SK-N-SH treated with all-trans-retinoic acid at 6 μM for 48 hours (cell line): ENCODE data around the gene OCA2.
"Not testable (repeated sequence)": the region's sequence is repeated elsewhere in the genome, so short reads cannot be mapped to it uniquely, and the experiment has no call there.

Source experiments
- ATAC-seq: fragments of 200-7000 bp; cut with Tn5 transposase; 3 replicates; pipeline ENCODE4 v1.9.1; 2020; ENCODE audit warnings: mild to moderate bottlenecking, moderate library complexity
- ARNTL ChIP-seq: fragments of 450-650 bp; formaldehyde crosslinking; IDR thresholded peaks from 2 replicates; pipeline ENCODE4 v1.5.0; 2020; ENCODE audit warnings: low read depth, mild to moderate bottlenecking, moderate library complexity, borderline replicate concordance
- BACH2 ChIP-seq: fragments of 250-450 bp; sonication (Bioruptor Pico); IDR thresholded peaks from 2 replicates; pipeline ENCODE4 v1.9.0; 2021; ENCODE audit warnings: mild to moderate bottlenecking, borderline replicate concordance
- CREB5 ChIP-seq: fragments of 250-450 bp; sonication (Bioruptor Pico); IDR thresholded peaks from 2 replicates; pipeline ENCODE4 v1.5.1; 2020; ENCODE audit warnings: low read depth, mild to moderate bottlenecking, moderate library complexity
- CSDC2 ChIP-seq: fragments of 250-450 bp; sonication (Bioruptor Pico); IDR thresholded peaks from 2 replicates; pipeline ENCODE4 v1.5.0; 2020; ENCODE audit warnings: mild to moderate bottlenecking, moderate library complexity
- CSRNP3 ChIP-seq: fragments of 250-450 bp; sonication (Bioruptor Pico); IDR thresholded peaks from 2 replicates; pipeline ENCODE4 v1.5.1; 2021; ENCODE audit warnings: mild to moderate bottlenecking, moderate library complexity
- ESRRG ChIP-seq: fragments of 250-450 bp; sonication (Bioruptor Pico); IDR thresholded peaks from 2 replicates; pipeline ENCODE4 v1.6.1; 2021; ENCODE audit warnings: mild to moderate bottlenecking
- GLIS3 ChIP-seq: fragments of 250-450 bp; sonication (Bioruptor Pico); IDR thresholded peaks from 2 replicates; pipeline ENCODE4 v1.5.0; 2020; ENCODE audit warnings: mild to moderate bottlenecking, moderate library complexity
- ISL1 ChIP-seq: fragments of 250-450 bp; sonication (Bioruptor Pico); IDR thresholded peaks from 2 replicates; pipeline ENCODE4 v2.1.2; 2022; ENCODE audit warnings: mild to moderate bottlenecking, moderate library complexity
- OSR1 ChIP-seq: fragments of 250-450 bp; sonication (Bioruptor Pico); IDR thresholded peaks from 2 replicates; pipeline ENCODE4 v1.8.0; 2022; ENCODE audit warnings: moderate library complexity, mild to moderate bottlenecking, inconsistent platforms
- PATZ1 ChIP-seq: fragments of 250-450 bp; sonication (Bioruptor Pico); IDR thresholded peaks from 2 replicates; pipeline ENCODE4 v1.8.0; 2020; ENCODE audit warnings: mild to moderate bottlenecking, moderate library complexity, borderline replicate concordance
- POU6F1 ChIP-seq: fragments of 250-450 bp; sonication (Bioruptor Pico); IDR thresholded peaks from 2 replicates; pipeline ENCODE4 v1.8.0; 2021; ENCODE audit warnings: low read depth, mild to moderate bottlenecking, moderate library complexity, borderline replicate concordance
- PPARA ChIP-seq: fragments of 250-450 bp; sonication (Bioruptor Pico); IDR thresholded peaks from 2 replicates; pipeline ENCODE4 v1.5.0; 2020; ENCODE audit warnings: mild to moderate bottlenecking, borderline replicate concordance
- RARB ChIP-seq: fragments of 250-450 bp; sonication (Bioruptor Pico); IDR thresholded peaks from 2 replicates; pipeline ENCODE4 v1.8.0; 2021; ENCODE audit warnings: mild to moderate bottlenecking, moderate library complexity
- SNAI2 ChIP-seq: fragments of 250-450 bp; sonication (Bioruptor Pico); IDR thresholded peaks from 2 replicates; pipeline ENCODE4 v1.5.0; 2020; ENCODE audit warnings: mild to moderate bottlenecking, moderate library complexity
- TCF4 ChIP-seq: fragments of 250-450 bp; sonication (Bioruptor Pico); IDR thresholded peaks from 2 replicates; pipeline ENCODE4 v1.8.0; 2021; ENCODE audit warnings: mild to moderate bottlenecking, moderate library complexity, borderline replicate concordance
- TOX ChIP-seq: fragments of 250-450 bp; sonication (Bioruptor Pico); IDR thresholded peaks from 2 replicates; pipeline ENCODE4 v1.8.0; 2021; ENCODE audit warnings: mild to moderate bottlenecking, moderate library complexity, borderline replicate concordance
- TSHZ2 ChIP-seq: fragments of 250-450 bp; sonication (Bioruptor Pico); IDR thresholded peaks from 2 replicates; pipeline ENCODE4 v1.5.0; 2020; ENCODE audit warnings: mild to moderate bottlenecking, moderate library complexity
- ZC3H10 ChIP-seq: fragments of 250-450 bp; sonication (Bioruptor Pico); IDR thresholded peaks from 2 replicates; pipeline ENCODE4 v1.5.1; 2021; ENCODE audit warnings: mild to moderate bottlenecking, moderate library complexity
- ZFP3 ChIP-seq: fragments of 250-450 bp; sonication (Bioruptor Pico); IDR thresholded peaks from 2 replicates; pipeline ENCODE4 v1.5.0; 2020; ENCODE audit warnings: mild to moderate bottlenecking, moderate library complexity
- ZNF565 ChIP-seq: fragments of 450-650 bp; formaldehyde crosslinking; conservative IDR thresholded peaks from 2 replicates; pipeline ENCODE4 v1.5.0; 2020; ENCODE audit warnings: low read depth, mild to moderate bottlenecking, moderate library complexity
- ZNF70 ChIP-seq: fragments of 450-650 bp; formaldehyde crosslinking; IDR thresholded peaks from 2 replicates; pipeline ENCODE4 v1.5.0; 2020; ENCODE audit warnings: mild to moderate bottlenecking, moderate library complexity
- ZNF8 ChIP-seq: fragments of 450-650 bp; formaldehyde crosslinking; IDR thresholded peaks from 2 replicates; pipeline ENCODE4 v1.5.0; 2020; ENCODE audit warnings: mild to moderate bottlenecking, moderate library complexity

OCA2 gene

GRCh38 chr15:27768732-27769475, 330.2 kb downstream of the OCA2 start:
- no peak for ATAC-seq
- TF ChIP-seq CSRNP3 (no peak), POU6F1 (CRISPR knock-in tag) (no peak), CREB5 (CRISPR knock-in tag) (no peak), ZNF565 (CRISPR knock-in tag) (no peak), ZFP3 (no peak), TOX (no peak), TCF4 (CRISPR knock-in tag) (no peak), ESRRG (no peak), ARNTL (CRISPR knock-in tag) (no peak), PPARA (CRISPR knock-in tag) (no peak), SNAI2 (no peak), ZC3H10 (CRISPR knock-in tag) (no peak), BACH2 (CRISPR knock-in tag) (no peak), ISL1 (CRISPR knock-in tag) (no peak), PATZ1 (CRISPR knock-in tag) (no peak), CSDC2 (no peak)

GRCh38 chr15:27767918-27768640, 331.0 kb downstream of the OCA2 start:
- ATAC-seq, result no peak
- no peak for TF ChIP-seq TOX
- no peak for TF ChIP-seq PATZ1 (CRISPR knock-in tag)
- TF ChIP-seq PPARA (CRISPR knock-in tag), result no peak
- no peak for TF ChIP-seq ZNF565 (CRISPR knock-in tag)
- TF ChIP-seq OSR1 (CRISPR knock-in tag), result no peak
- no peak for TF ChIP-seq CSDC2
- no peak for TF ChIP-seq ESRRG

GRCh38 chr15:27767430-27767829, 331.7 kb downstream of the OCA2 start:
- not testable (repeated sequence) for ATAC-seq

- no peak for ATAC-seq
- TF ChIP-seq GLIS3 (CRISPR knock-in tag) (no peak), ARNTL (CRISPR knock-in tag) (no peak), PPARA (CRISPR knock-in tag) (no peak), BACH2 (CRISPR knock-in tag) (no peak), ZNF8 (CRISPR knock-in tag) (no peak), TOX (no peak), ZFP3 (no peak), RARB (CRISPR knock-in tag) (no peak), TSHZ2 (CRISPR knock-in tag) (no peak), CSDC2 (no peak), ESRRG (no peak), ZNF565 (CRISPR knock-in tag) (no peak), ZNF70 (no peak)
Measured at GRCh38 chr15:27764339-27764738, 334.8 kb downstream of the OCA2 start.
